Ovary (tissue), 3 donors: ENCODE results near the gene CBX4.

ENCODE experiments used
- CTCF ChIP-seq, 3 donors: fragments of 450-650 bp in 2 of 3; fragments of 200-600 bp in 1 of 3; IDR thresholded peaks; one replicate each; pipeline versions ENCODE4 v1.5.1 to v1.8.0; 2016 to 2022; ENCODE audit warnings: antibody characterized with exemption in 3 of 3, mild to moderate bottlenecking in 1 of 3
- EP300 ChIP-seq: sonication (generic); formaldehyde crosslinking; IDR thresholded peaks from one replicate; pipeline ENCODE4 v1.6.1; 2017; ENCODE audit warnings: antibody characterized with exemption
- POLR2A ChIP-seq: fragments of 450-650 bp; IDR thresholded peaks from one replicate; pipeline ENCODE4 v1.6.1; 2017; ENCODE audit warnings: antibody characterized with exemption, mild to moderate bottlenecking, moderate library complexity
- donor health status: DM: no; HTN: no; CAD: no.

GRCh38 chr17:79849953-79850352 is 10.7 kb upstream of the CBX4 start:
- no peak for TF ChIP-seq CTCF (IDR thresholded peaks at IDR 0.05)
- no peak for TF ChIP-seq EP300
- no peak for TF ChIP-seq POLR2A
